ENCODE results near the gene LTA. TPM values are rescaled to one million over a fixed set of nuclear protein-coding genes. Genes with fewer than 3 reads are reported as not detected.

LTA gene
- total RNA-seq, 1 donor from 2014 or later: 0.53 TPM

DNA sequence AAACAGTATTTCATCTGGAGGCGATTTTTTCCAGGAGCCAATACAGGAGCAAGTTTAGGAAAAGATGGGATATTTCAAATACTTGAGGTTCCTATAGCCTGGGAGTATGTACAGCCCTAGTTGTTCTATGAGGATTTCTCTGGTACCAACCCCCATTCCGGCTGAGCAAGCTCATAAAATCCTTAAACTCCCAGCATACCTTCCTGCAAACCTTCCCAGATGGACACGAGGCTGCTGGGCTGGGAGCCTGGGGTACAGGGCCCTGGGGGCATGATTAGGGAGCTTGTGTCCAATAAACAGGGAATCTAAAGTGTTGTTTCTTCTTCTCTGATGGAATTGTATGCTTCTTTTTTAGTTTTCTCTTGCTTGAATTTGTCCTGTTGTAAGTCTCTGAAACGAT, 49.9 kb downstream of the LTA start:
- DNase-seq (ENCODE audit: extremely low read depth, low read depth, low spot score): no peak

DNA sequence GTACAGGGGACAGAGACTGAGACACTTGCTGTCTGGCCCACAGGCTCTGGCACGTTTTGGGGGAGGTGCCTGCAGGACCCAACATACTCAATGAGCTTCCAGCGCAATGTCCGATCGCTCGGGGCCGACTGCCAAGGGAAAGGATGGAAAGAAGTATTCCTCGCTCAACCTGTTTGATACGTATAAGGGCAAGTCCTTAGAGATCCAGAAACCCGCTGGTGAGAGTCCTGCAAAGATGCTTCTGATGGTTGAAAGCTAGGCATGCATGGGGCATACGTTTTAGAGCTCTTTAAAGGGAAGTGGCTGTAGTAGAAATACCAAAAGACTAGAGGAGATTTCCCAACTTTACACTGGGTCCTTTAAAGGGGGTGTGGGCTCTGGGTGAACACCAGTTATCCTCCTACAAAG, 50.6 kb downstream of the LTA start:
- DNase-seq (ENCODE audit: extremely low read depth, low read depth, low spot score): no peak

Other genes starting within 250 kb of the LTA start
- gene HLA-B, start 215.1 kb upstream of the LTA start, total RNA-seq: 1,037 and 2,213 TPM in 2 replicates
- 55.0 and 63.6 TPM in 2 replicates for gene MICA, start 168.7 kb upstream of the LTA start, total RNA-seq
- 14.5 and 19.1 TPM in 2 replicates for gene MICB, start 74.1 kb upstream of the LTA start, total RNA-seq
- gene MCCD1, start 43.3 kb upstream of the LTA start, total RNA-seq: not detected in 2 replicates
- gene DDX39B, start 30.3 kb upstream of the LTA start, total RNA-seq: 230 and 249 TPM in 2 replicates
- gene ATP6V1G2, start 25.7 kb upstream of the LTA start, total RNA-seq: 0.18 and 1.2 TPM in 2 replicates
- 20.6 and 27.7 TPM in 2 replicates for gene NFKBIL1, start 24.7 kb upstream of the LTA start, total RNA-seq
- gene TNF, start 3.3 kb downstream of the LTA start, total RNA-seq: 0.88 and 4.4 TPM in 2 replicates
- 16.5 and 41.8 TPM in 2 replicates for gene LTB, start 10.1 kb downstream of the LTA start, total RNA-seq
- 0.87 and 0.99 TPM in 2 replicates for gene LST1, start 14.0 kb downstream of the LTA start, total RNA-seq
- gene NCR3, start 20.7 kb downstream of the LTA start, total RNA-seq: not detected in 2 replicates
- gene AIF1, start 42.9 kb downstream of the LTA start, total RNA-seq: not detected in 2 replicates
- 125 and 166 TPM in 2 replicates for gene PRRC2A, start 48.4 kb downstream of the LTA start, total RNA-seq
- gene BAG6, start 80.4 kb downstream of the LTA start, total RNA-seq: 259 and 375 TPM in 2 replicates
- gene APOM, start 83.6 kb downstream of the LTA start, total RNA-seq: not detected in 2 replicates
- 19.1 and 19.6 TPM in 2 replicates for gene C6orf47, start 88.5 kb downstream of the LTA start, total RNA-seq
- 13.0 and 14.5 TPM in 2 replicates for gene GPANK1, start 92.7 kb downstream of the LTA start, total RNA-seq
- gene CSNK2B, start 93.8 kb downstream of the LTA start, total RNA-seq: 292 and 314 TPM in 2 replicates
- 2.6 and 7.9 TPM in 2 replicates for gene LY6G5B, start 97.7 kb downstream of the LTA start, total RNA-seq
- 3.7 and 4.1 TPM in 2 replicates for gene LY6G5C, start 108.8 kb downstream of the LTA start, total RNA-seq
- gene ABHD16A, start 131.0 kb downstream of the LTA start, total RNA-seq: 35.7 and 49.2 TPM in 2 replicates
- not detected in 2 replicates for gene LY6G6F, start 134.6 kb downstream of the LTA start, total RNA-seq
- gene LY6G6D, start 143.1 kb downstream of the LTA start, total RNA-seq: not detected in 2 replicates
- gene LY6G6C, start 149.5 kb downstream of the LTA start, total RNA-seq: not detected in 2 replicates
- not detected in 2 replicates for gene MPIG6B, start 151.1 kb downstream of the LTA start, total RNA-seq
- 110 and 138 TPM in 2 replicates for gene DDAH2, start 157.0 kb downstream of the LTA start, total RNA-seq
- gene CLIC1, start 164.2 kb downstream of the LTA start, total RNA-seq: 541 and 655 TPM in 2 replicates
- 3.7 and 18.7 TPM in 2 replicates for gene MSH5, start 167.7 kb downstream of the LTA start, total RNA-seq
- 3.3 and 3.9 TPM in 2 replicates for gene SAPCD1, start 190.4 kb downstream of the LTA start, total RNA-seq
- gene VWA7, start 205.0 kb downstream of the LTA start, total RNA-seq: 0.34 and 0.58 TPM in 2 replicates
- gene VARS1, start 223.5 kb downstream of the LTA start, total RNA-seq: 90.9 and 105 TPM in 2 replicates
- gene LSM2, start 234.7 kb downstream of the LTA start, total RNA-seq: 45.3 and 74.3 TPM in 2 replicates
- gene HSPA1L, start 243.0 kb downstream of the LTA start, total RNA-seq: 0.44 and 0.53 TPM in 2 replicates
- 140 and 161 TPM in 2 replicates for gene HSPA1A, start 243.3 kb downstream of the LTA start, total RNA-seq